K562 (cell line): ENCODE results near the gene ERP27.

Experiments
- BRD4 ChIP-seq: fragments of 200-600 bp; sonication (generic); IDR thresholded peaks from 2 replicates; pipeline ENCODE4 v1.6.1; 2017; ENCODE audit warnings: inconsistent platforms
- CTCF ChIP-seq, 3 experiments: IDR thresholded peaks in 2 of 3; conservative IDR thresholded peaks in 1 of 3; 2 replicates each; pipeline ENCODE4 v1.5.1; 2011 to 2012; ENCODE audit warnings: low read length in 3 of 3, mild to moderate bottlenecking in 3 of 3, control low read depth in 2 of 3, improper control_type of control experiment in 1 of 3, inconsistent platforms in 1 of 3, low read depth in 1 of 3, mixed read lengths in 1 of 3, moderate library complexity in 1 of 3; ENCODE audit not compliant: insufficient read depth in 2 of 3
- EZH2 ChIP-seq: IDR thresholded peaks from 2 replicates; pipeline ENCODE4 v1.6.1; 2012; ENCODE audit warnings: low read depth, mild to moderate bottlenecking, inconsistent platforms, low read length, borderline replicate concordance
- FOXM1 ChIP-seq, 2 experiments: fragments of 450-650 bp in 1 of 2; sonication (generic) in 1 of 2; formaldehyde crosslinking in 1 of 2; IDR thresholded peaks; 2 replicates each; pipeline versions ENCODE4 v1.6.1 to v1.9.0; 2017 to 2022; ENCODE audit warnings: low read depth in 2 of 2, mild to moderate bottlenecking in 2 of 2, missing genetic modification reagents in 1 of 2, moderate library complexity in 1 of 2
- FOXP1 ChIP-seq: sonication (generic); formaldehyde crosslinking; IDR thresholded peaks from 2 replicates; pipeline ENCODE4 v1.8.0; 2022; ENCODE audit warnings: mild to moderate bottlenecking, missing genetic modification reagents
- JUN ChIP-seq, 2 experiments: sonication (generic) in 1 of 2; formaldehyde crosslinking in 1 of 2; IDR thresholded peaks; 2 replicates each; pipeline versions ENCODE4 v1.6.1 to v1.8.0; 2012 to 2022; ENCODE audit warnings: borderline replicate concordance in 2 of 2, mild to moderate bottlenecking in 2 of 2, improper control_type of control experiment in 1 of 2, low read depth in 1 of 2, low read length in 1 of 2, missing genetic modification reagents in 1 of 2
- MAZ ChIP-seq, 2 experiments: fragments of 450-650 bp in 1 of 2; sonication (generic) in 1 of 2; formaldehyde crosslinking; IDR thresholded peaks in 1 of 2; conservative IDR thresholded peaks in 1 of 2; 2 replicates each; pipeline versions ENCODE4 v1.4.0 to v1.5.0; 2020; ENCODE audit warnings: mild to moderate bottlenecking in 1 of 2, missing genetic modification reagents in 1 of 2
- MXI1 ChIP-seq: IDR thresholded peaks from 2 replicates; pipeline ENCODE4 v1.6.1; 2011; ENCODE audit warnings: low read depth, mild to moderate bottlenecking, improper control_type of control experiment, low read length
- NBN ChIP-seq: fragments of 450-650 bp; IDR thresholded peaks from 2 replicates; pipeline ENCODE4 v1.6.1; 2016; ENCODE audit warnings: low read depth, mild to moderate bottlenecking
- SRSF1 ChIP-seq: fragments of 200-400 bp; formaldehyde crosslinking; IDR thresholded peaks from 2 replicates; pipeline ENCODE4 v1.6.1; 2017; ENCODE audit warnings: mild to moderate bottlenecking, low read depth, low read length, moderate library complexity
- USF2 ChIP-seq: sonication (generic); formaldehyde crosslinking; IDR thresholded peaks from 2 replicates; pipeline ENCODE4 v1.5.0; 2020; ENCODE audit warnings: missing genetic modification reagents
- TF ChIP-seq, protein P1 (sequence below), 2 experiments: fragments of 450-650 bp; conservative IDR thresholded peaks; 2 replicates each; pipeline ENCODE4 v1.6.1; 2017; ENCODE audit warnings: mild to moderate bottlenecking in 2 of 2, moderate library complexity in 2 of 2
- TF ChIP-seq, protein P2 (sequence below): sonication (generic); formaldehyde crosslinking; IDR thresholded peaks from 2 replicates; pipeline ENCODE4 v1.9.0; 2022; ENCODE audit warnings: mild to moderate bottlenecking, missing genetic modification reagents

DNA sequence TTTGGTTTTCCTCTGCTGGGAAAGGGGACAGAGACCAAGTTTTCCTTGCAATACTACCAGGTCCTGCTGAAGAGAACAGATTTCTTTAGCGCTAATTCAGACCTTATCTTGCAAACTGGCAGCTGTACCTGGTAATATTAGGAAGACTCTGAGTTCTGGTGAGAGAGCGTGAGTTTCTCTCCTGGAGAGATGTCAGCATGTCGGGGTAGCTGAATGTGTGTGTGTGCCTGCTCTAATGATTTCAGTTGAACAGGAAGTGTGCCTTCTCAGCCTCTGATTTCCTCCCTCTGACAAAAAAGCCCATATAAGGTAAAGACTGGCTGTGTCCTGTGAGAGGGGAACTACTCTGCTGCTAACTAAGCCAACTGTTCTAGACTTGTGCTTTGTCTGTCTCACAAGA lies 10.3 kb upstream of the ERP27 start:
- TF ChIP-seq, protein P1, sequence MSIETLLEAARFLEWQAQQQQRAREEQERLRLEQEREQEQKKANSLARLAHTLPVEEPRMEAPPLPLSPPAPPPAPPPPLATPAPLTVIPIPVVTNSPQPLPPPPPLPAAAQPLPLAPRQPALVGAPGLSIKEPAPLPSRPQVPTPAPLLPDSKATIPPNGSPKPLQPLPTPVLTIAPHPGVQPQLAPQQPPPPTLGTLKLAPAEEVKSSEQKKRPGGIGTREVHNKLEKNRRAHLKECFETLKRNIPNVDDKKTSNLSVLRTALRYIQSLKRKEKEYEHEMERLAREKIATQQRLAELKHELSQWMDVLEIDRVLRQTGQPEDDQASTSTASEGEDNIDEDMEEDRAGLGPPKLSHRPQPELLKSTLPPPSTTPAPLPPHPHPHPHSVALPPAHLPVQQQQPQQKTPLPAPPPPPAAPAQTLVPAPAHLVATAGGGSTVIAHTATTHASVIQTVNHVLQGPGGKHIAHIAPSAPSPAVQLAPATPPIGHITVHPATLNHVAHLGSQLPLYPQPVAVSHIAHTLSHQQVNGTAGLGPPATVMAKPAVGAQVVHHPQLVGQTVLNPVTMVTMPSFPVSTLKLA (conservative IDR thresholded peaks at IDR 0.05), result no peak
- TF ChIP-seq BRD4, result no peak
- no peak for TF ChIP-seq FOXM1 (IDR thresholded peaks at IDR 0.05; ENCODE audit: low read depth)
- no peak for TF ChIP-seq FOXM1 (CRISPR knock-in tag; IDR thresholded peaks at IDR 0.05; ENCODE audit: low read depth)
- no peak for TF ChIP-seq CTCF (IDR thresholded peaks at IDR 0.05 in 2 of 3, conservative IDR thresholded peaks at IDR 0.05 in 1 of 3; ENCODE audit: insufficient read depth in 2 of 3, low read depth in 1 of 3, low read length in 3 of 3)
- TF ChIP-seq EZH2, result no peak
- TF ChIP-seq MXI1, result no peak
- no peak for TF ChIP-seq NBN
- TF ChIP-seq FOXP1, result no peak
- TF ChIP-seq MAZ (CRISPR knock-in tag; conservative IDR thresholded peaks at IDR 0.05 in 1 of 2, IDR thresholded peaks at IDR 0.05 in 1 of 2), result no peak
- no peak for TF ChIP-seq SRSF1
- TF ChIP-seq JUN (IDR thresholded peaks at IDR 0.05; ENCODE audit: borderline replicate concordance, low read depth, low read length), result no peak
- TF ChIP-seq JUN (CRISPR knock-in tag; IDR thresholded peaks at IDR 0.05; ENCODE audit: borderline replicate concordance), result no peak
- TF ChIP-seq USF2 (CRISPR knock-in tag), result no peak
- TF ChIP-seq, protein P2, sequence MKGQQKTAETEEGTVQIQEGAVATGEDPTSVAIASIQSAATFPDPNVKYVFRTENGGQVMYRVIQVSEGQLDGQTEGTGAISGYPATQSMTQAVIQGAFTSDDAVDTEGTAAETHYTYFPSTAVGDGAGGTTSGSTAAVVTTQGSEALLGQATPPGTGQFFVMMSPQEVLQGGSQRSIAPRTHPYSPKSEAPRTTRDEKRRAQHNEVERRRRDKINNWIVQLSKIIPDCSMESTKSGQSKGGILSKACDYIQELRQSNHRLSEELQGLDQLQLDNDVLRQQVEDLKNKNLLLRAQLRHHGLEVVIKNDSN (CRISPR knock-in tag), result no peak
